ENCODE results near the gene AGPAT4. TPM values are rescaled to one million over a fixed set of nuclear protein-coding genes. Genes with fewer than 3 reads are reported as not detected.

The AGPAT4 gene
- total and polyA plus RNA-seq, 7 donors: under 0.01 to 16.6 (median 6.9) TPM

DNA sequence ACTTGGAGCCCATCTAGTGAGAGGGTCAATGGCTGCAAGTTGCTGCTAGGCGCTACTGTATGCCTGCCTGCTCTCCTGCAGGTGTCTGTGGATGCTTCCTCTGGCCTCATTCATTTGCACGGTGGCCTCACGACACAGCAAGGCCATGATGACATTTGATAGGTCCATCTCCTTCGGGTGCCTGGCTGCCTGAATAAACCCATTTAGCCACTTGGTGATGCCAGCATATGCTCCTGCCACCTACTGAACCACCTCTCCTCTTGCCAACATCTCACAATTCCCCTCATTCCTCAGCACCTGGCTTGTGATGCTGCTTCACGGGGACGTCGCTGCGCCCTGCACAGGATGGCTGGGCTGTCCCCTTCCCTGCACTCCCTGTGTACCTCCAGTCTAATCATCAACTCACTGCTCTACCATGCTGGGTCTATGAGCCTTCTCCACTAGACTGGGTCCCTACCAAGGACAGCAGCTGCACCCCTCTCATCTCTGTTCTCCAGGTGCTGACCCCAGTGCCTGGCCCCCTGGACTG, 51.1 kb downstream of the AGPAT4 start:
- 91 to 92% methylated on average over 8 of the region's 8 CpGs for WGBS, 2 donors
- Histone ChIP-seq H3K27me3 (no peaks in the 10 kb centered on the region), H3K27ac (no peak overlapping the region), H3K36me3 (peaks cover 0 to 7% (median 0%) of the 10 kb centered on the region in 4 donors), H3K4me1 (peaks cover 0 to 23% (median 20%) of the 10 kb centered on the region in 4 donors), H3K9me3 (no peaks in the 10 kb centered on the region), H3K4me3 (no peak overlapping the region)
- TF ChIP-seq EP300 (IDR thresholded peaks at IDR 0.05) (no peak), POLR2A (IDR thresholded peaks at IDR 0.05) (no peak), POLR2AphosphoS5 (IDR thresholded peaks at IDR 0.05) (no peak), CTCF (IDR thresholded peaks at IDR 0.05) (no peak)
- intact Hi-C loops (cut with DNase I): loop anchor here (10.0 kb wide), 1 partner anchor 228 kb away; the partner anchor contains the start of gene MAP3K4
- no peak for DNase-seq

DNA sequence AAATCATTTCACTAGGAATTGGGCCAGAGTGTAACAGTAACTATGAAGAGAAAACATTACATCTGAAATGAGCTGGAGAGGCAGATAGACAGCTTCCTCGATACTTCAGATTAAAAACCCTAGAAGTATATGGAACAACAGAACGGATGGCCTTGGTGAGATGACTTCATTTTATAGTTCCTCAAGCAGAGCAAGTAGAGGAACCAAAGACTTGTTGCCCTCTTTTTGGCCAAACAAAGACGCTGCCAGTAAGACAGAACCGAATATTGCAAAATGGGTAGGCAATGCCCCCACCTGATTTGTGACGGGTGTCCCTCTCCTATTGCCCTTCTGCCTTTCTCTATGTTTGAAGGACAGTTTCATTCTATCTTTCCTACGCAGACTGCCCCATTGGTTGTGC, 53.5 kb downstream of the AGPAT4 start:
- 92 to 94% methylated on average over 6 of the region's 6 CpGs for WGBS, 2 donors
- no peaks in the 10 kb centered on the region for H3K9me3 ChIP-seq
- TF ChIP-seq POLR2A (IDR thresholded peaks at IDR 0.05) (no peak), EP300 (IDR thresholded peaks at IDR 0.05) (no peak), CTCF (IDR thresholded peaks at IDR 0.05) (no peak), POLR2AphosphoS5 (IDR thresholded peaks at IDR 0.05) (no peak)
- H3K4me3 ChIP-seq: no peak overlapping the region
- H3K4me1 ChIP-seq: peaks cover 0 to under 1% (median 0%) of the 10 kb centered on the region in 4 donors
- intact Hi-C loops (cut with DNase I): loop anchor here (10.0 kb wide), 1 partner anchor 226 kb away; the partner anchor contains the start of gene MAP3K4
- H3K36me3 ChIP-seq: peaks cover 0 to 7% (median 0%) of the 10 kb centered on the region in 4 donors
- H3K27me3 ChIP-seq: no peaks in the 10 kb centered on the region
- no peak overlapping the region for H3K27ac ChIP-seq
- DNase-seq: no peak

- no peak for TF ChIP-seq EP300 (IDR thresholded peaks at IDR 0.05)
- intact Hi-C loops (cut with DNase I): loop anchor here (10.0 kb wide), 1 partner anchor 225 kb away; the partner anchor contains the start of gene MAP3K4
- Histone ChIP-seq H3K27ac (no peak overlapping the region), H3K36me3 (peaks cover 0 to 7% (median 0%) of the 10 kb centered on the region in 4 donors), H3K9me3 (no peaks in the 10 kb centered on the region), H3K4me1 (peaks cover 0 to 6% (median 2%) of the 10 kb centered on the region in 4 donors), H3K27me3 (no peaks in the 10 kb centered on the region), H3K4me3 (no peak overlapping the region)
- 81 to 85% methylated on average over 2 of the region's 2 CpGs for WGBS, 2 donors
- DNase-seq: no peak
These were observed 54.2 kb downstream of the AGPAT4 start for GRCh38 chr6:161219680-161220079.

- no peak overlapping the region for H3K4me3 ChIP-seq
- no peak overlapping the region for H3K27ac ChIP-seq
- H3K9me3 ChIP-seq: no peaks in the 10 kb centered on the region
- peaks cover 0 to 7% (median 0%) of the 10 kb centered on the region in 4 donors for H3K36me3 ChIP-seq
- TF ChIP-seq POLR2A (IDR thresholded peaks at IDR 0.05) (no peak), CTCF (IDR thresholded peaks at IDR 0.05) (no peak), EP300 (IDR thresholded peaks at IDR 0.05) (no peak), POLR2AphosphoS5 (IDR thresholded peaks at IDR 0.05) (no peak)
- peaks cover 0 to 9% (median 2%) of the 10 kb centered on the region in 4 donors for H3K4me1 ChIP-seq
- DNase-seq: no peak
- intact Hi-C loops (cut with DNase I): no loop called here
- WGBS, 2 donors: 87 to 88% methylated on average over 5 of the region's 5 CpGs
- no peaks in the 10 kb centered on the region for H3K27me3 ChIP-seq
These were observed 55.6 kb downstream of the AGPAT4 start for GRCh38 chr6:161218222-161218621.

- H3K27ac ChIP-seq: no peak overlapping the region
- peaks cover 0 to 15% (median 5%) of the 10 kb centered on the region in 4 donors for H3K4me1 ChIP-seq
- H3K4me3 ChIP-seq: no peak overlapping the region
- WGBS, 2 donors: 95 to 96% methylated on average over 5 of the region's 5 CpGs
- intact Hi-C loops (cut with DNase I): no loop called here
- TF ChIP-seq POLR2AphosphoS5 (IDR thresholded peaks at IDR 0.05) (no peak), EP300 (IDR thresholded peaks at IDR 0.05) (no peak), CTCF (IDR thresholded peaks at IDR 0.05) (no peak), POLR2A (IDR thresholded peaks at IDR 0.05) (no peak)
- no peak for DNase-seq
- H3K9me3 ChIP-seq: no peaks in the 10 kb centered on the region
- H3K36me3 ChIP-seq: peaks cover 0 to 7% (median 0%) of the 10 kb centered on the region in 4 donors
- H3K27me3 ChIP-seq: no peaks in the 10 kb centered on the region
These were observed 56.2 kb downstream of the AGPAT4 start for GRCh38 chr6:161217628-161218027.
